B cell (primary cell): ENCODE data around the gene MYRIP. TPM values are rescaled to one million over a fixed set of nuclear protein-coding genes. Genes with fewer than 3 reads are reported as not detected.

Source experiments
- ATAC-seq: fragments of 200-7000 bp; cut with Tn5 transposase; one replicate; pipeline ENCODE4 v1.10.0; 2021; ENCODE audit warnings: low read depth, mild to moderate bottlenecking, moderate number of reproducible peaks, moderate library complexity
- CTCF ChIA-PET: fragments of 350-600 bp; sonication (Branson Sonifier 250); formaldehyde crosslinking; loops from one replicate; lab custom pipeline; 2021; ENCODE audit warnings: antibody characterized with exemption, inconsistent platforms; lab: Charles Lee
- POLR2A ChIA-PET: fragments of 350-600 bp; sonication (Branson Sonifier 250); formaldehyde crosslinking; loops from one replicate; lab custom pipeline; 2021; ENCODE audit warnings: antibody characterized with exemption; lab: Charles Lee
- DNase-seq: peaks from one replicate; pipeline ENCODE4 v3.0.0; 2013
- H2AFZ ChIP-seq: 2 replicates; pipeline ENCODE4 v1.6.1; 2012; ENCODE audit warnings: mild to moderate bottlenecking, low read depth, low read length; ENCODE audit not compliant: insufficient read depth, poor library complexity, severe bottlenecking
- H3K27ac ChIP-seq, 2 donors: 1 replicate in 1 of 2; 2 replicates in 1 of 2; pipeline ENCODE4 v1.5.1; 2012 to 2013; ENCODE audit warnings: low read length in 2 of 2, mild to moderate bottlenecking in 2 of 2, moderate library complexity in 1 of 2
- H3K27me3 ChIP-seq, 4 experiments: fragments of 200-600 bp in 1 of 4; sonication (generic) in 1 of 4; replicated peaks in 1 of 4; 1 replicate in 2 of 4; 2 replicates in 2 of 4; pipeline versions ENCODE4 v1.6.1 to v1.7.0; 2013 to 2016; ENCODE audit warnings: low read length in 3 of 4, mild to moderate bottlenecking in 2 of 4, mixed read lengths in 1 of 4, moderate library complexity in 1 of 4; ENCODE audit not compliant: insufficient read depth in 4 of 4, control insufficient read depth in 3 of 4; ENCODE audit errors: control extremely low read depth in 1 of 4
- H3K36me3 ChIP-seq, 2 experiments: replicated peaks in 1 of 2; 1 replicate in 1 of 2; 2 replicates in 1 of 2; pipeline versions ENCODE4 v1.6.1 to v1.7.1; 2013; ENCODE audit warnings: low read length in 1 of 2; ENCODE audit not compliant: insufficient read depth in 2 of 2, control insufficient read depth in 1 of 2; ENCODE audit errors: control extremely low read depth in 1 of 2, extremely low read depth in 1 of 2
- H3K4me1 ChIP-seq, 2 donors: fragments of 200-600 bp in 1 of 2; sonication (generic) in 1 of 2; 1 replicate in 1 of 2; 2 replicates in 1 of 2; pipeline versions ENCODE4 v1.5.1 to v1.6.1; 2013 to 2017; ENCODE audit warnings: low read length in 2 of 2; ENCODE audit not compliant: control insufficient read depth in 2 of 2, insufficient read depth in 2 of 2
- H3K4me2 ChIP-seq: replicated peaks from 2 replicates; pipeline ENCODE3; 2012; ENCODE audit warnings: mild to moderate bottlenecking, low read depth, low read length; ENCODE audit not compliant: poor library complexity, severe bottlenecking
- H3K4me3 ChIP-seq, 5 experiments: fragments of 200-600 bp in 1 of 5; sonication (generic) in 1 of 5; 1 replicate in 3 of 5; 2 replicates in 2 of 5; pipeline versions ENCODE4 v1.5.1 to v1.7.0; 2011 to 2016; ENCODE audit warnings: low read length in 4 of 5, mild to moderate bottlenecking in 4 of 5, low read depth in 2 of 5, control low read depth in 1 of 5, moderate library complexity in 1 of 5; ENCODE audit not compliant: insufficient read depth in 1 of 5; ENCODE audit errors: control extremely low read depth in 1 of 5, extremely low read depth in 1 of 5
- H3K79me2 ChIP-seq: fragments of 200-600 bp; sonication (generic); one replicate; pipeline ENCODE4 v1.6.0; 2016; ENCODE audit warnings: low read length; ENCODE audit not compliant: control insufficient read depth, insufficient read depth
- H3K9ac ChIP-seq: fragments of 200-600 bp; sonication (generic); 2 replicates; pipeline ENCODE4 v1.6.1; 2017; ENCODE audit warnings: mild to moderate bottlenecking, low read length, moderate library complexity
- H3K9me3 ChIP-seq, 3 donors: one replicate each; pipeline versions ENCODE4 v1.6.1 to v1.7.1; 2013; ENCODE audit warnings: low read length in 2 of 3; ENCODE audit not compliant: control insufficient read depth in 2 of 3, insufficient read depth in 1 of 3; ENCODE audit errors: control extremely low read depth in 1 of 3
- H4K20me1 ChIP-seq: 2 replicates; pipeline ENCODE4 v1.6.0; 2012; ENCODE audit warnings: mild to moderate bottlenecking, low read length; ENCODE audit not compliant: insufficient read depth, control insufficient read depth, poor library complexity, severe bottlenecking
- H3K27ac Mint-ChIP-seq: one replicate; pipeline ENCODE4 v1.8.0; 2021; ENCODE audit warnings: mixed read lengths
- H3K27me3 Mint-ChIP-seq: one replicate; pipeline ENCODE4 v1.8.0; 2021; ENCODE audit warnings: mixed read lengths
- H3K4me1 Mint-ChIP-seq: one replicate; pipeline ENCODE4 v1.8.0; 2021; ENCODE audit warnings: mixed read lengths
- H3K4me3 Mint-ChIP-seq: one replicate; pipeline ENCODE4 v1.8.0; 2021; ENCODE audit warnings: mixed read lengths
- H3K9me3 Mint-ChIP-seq: one replicate; pipeline ENCODE4 v1.8.0; 2022; ENCODE audit warnings: mixed read lengths; ENCODE audit not compliant: insufficient read depth
- EZH2 ChIP-seq: IDR thresholded peaks from 2 replicates; pipeline ENCODE4 v1.6.1; 2012; ENCODE audit warnings: borderline replicate concordance, low read depth, mild to moderate bottlenecking, moderate library complexity, low read length; ENCODE audit not compliant: insufficient read depth, poor library complexity, severe bottlenecking
- WGBS: methylation state at CpG from one replicate; pipeline ENCODE4 v1.1.5; 2013; ENCODE audit warnings: missing lambda C conversion rate; ENCODE audit not compliant: insufficient coverage; 5-methylcytosine and 5-hydroxymethylcytosine counted together
- intact Hi-C: fragments of 100-400 bp; cut with micrococcal nuclease; formaldehyde crosslinking; loops from one replicate; pipeline ENCODE4 v1.10.0; 2022
- polyA plus RNA-seq: library from polyadenylated mRNA; depleted of rRNA; stranded (reverse); fragments of >200 nt; gene quantifications from 2 replicates; pipeline ENCODE4 v1.2.3, GENCODE V29; 2012
- total RNA-seq, 2 donors: library from RNA; stranded (reverse); fragments of 120-200 nt in 1 of 2; gene quantifications; 1 replicate in 1 of 2; 2 replicates in 1 of 2; pipeline versions ENCODE4 v1.2.3 to v1.2.4, GENCODE V29; 2013 to 2022
- TF ChIP-seq, protein P1 (sequence below): fragments of 200-600 bp; IDR thresholded peaks from one replicate; pipeline ENCODE4 v1.8.0; 2022; ENCODE audit warnings: antibody characterized with exemption, mild to moderate bottlenecking

MYRIP gene
- total and polyA plus RNA-seq, 2 donors (not counting 1 experiment from before 2014, with no cell fraction given): 0.03 to 0.10 TPM

DNA sequence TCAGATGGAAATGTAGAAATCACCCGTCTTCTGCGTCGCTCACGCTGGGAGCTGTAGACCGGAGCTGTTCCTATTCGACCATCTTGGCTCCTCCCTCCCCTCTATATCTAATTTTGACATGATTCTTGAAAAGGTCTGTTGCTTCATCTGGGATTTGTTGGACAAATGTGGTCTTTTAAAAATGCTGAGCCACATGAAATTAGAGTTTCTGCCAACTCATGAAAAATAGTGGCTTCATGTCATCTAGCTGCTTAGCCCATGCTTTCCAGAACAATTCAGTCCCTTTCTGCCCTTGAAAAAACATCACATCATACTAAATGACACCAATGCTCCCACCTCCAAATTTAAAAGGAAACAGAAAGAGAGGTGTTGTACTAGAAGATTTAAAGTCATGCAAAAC, 351.5 kb downstream of the MYRIP start:
- 95% methylated on average over 4 of the region's 6 CpGs for WGBS
- Histone ChIP-seq H3K36me3 (no peaks in the 10 kb centered on the region), H3K9me3 (peaks cover 0 to 8% (median 0%) of the 10 kb centered on the region in 3 donors), H3K27ac (no peak overlapping the region), H3K4me2 (no peak overlapping the region), H3K79me2 (no peaks in the 10 kb centered on the region), H3K9ac (no peak overlapping the region), H3K27me3 (no peaks in the 10 kb centered on the region), H2AFZ (no peak overlapping the region), H4K20me1 (no peaks in the 10 kb centered on the region), H3K4me3 (no peak overlapping the region), H3K4me1 (no peaks in the 10 kb centered on the region)
- H3K4me3 Mint-ChIP-seq: no peak overlapping the region
- ChIA-PET CTCF (no interaction called here), POLR2A (no interaction called here)
- no peak for DNase-seq
- no peaks in the 10 kb centered on the region for H3K4me1 Mint-ChIP-seq
- no peak for ATAC-seq
- H3K27ac Mint-ChIP-seq: no peak overlapping the region
- peaks cover 17% of the 10 kb centered on the region for H3K27me3 Mint-ChIP-seq
- intact Hi-C loops: no loop called here
- TF ChIP-seq, protein P1, sequence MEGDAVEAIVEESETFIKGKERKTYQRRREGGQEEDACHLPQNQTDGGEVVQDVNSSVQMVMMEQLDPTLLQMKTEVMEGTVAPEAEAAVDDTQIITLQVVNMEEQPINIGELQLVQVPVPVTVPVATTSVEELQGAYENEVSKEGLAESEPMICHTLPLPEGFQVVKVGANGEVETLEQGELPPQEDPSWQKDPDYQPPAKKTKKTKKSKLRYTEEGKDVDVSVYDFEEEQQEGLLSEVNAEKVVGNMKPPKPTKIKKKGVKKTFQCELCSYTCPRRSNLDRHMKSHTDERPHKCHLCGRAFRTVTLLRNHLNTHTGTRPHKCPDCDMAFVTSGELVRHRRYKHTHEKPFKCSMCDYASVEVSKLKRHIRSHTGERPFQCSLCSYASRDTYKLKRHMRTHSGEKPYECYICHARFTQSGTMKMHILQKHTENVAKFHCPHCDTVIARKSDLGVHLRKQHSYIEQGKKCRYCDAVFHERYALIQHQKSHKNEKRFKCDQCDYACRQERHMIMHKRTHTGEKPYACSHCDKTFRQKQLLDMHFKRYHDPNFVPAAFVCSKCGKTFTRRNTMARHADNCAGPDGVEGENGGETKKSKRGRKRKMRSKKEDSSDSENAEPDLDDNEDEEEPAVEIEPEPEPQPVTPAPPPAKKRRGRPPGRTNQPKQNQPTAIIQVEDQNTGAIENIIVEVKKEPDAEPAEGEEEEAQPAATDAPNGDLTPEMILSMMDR: no peak
- no peak for TF ChIP-seq EZH2
- H3K9me3 Mint-ChIP-seq: no peaks in the 10 kb centered on the region

DNA sequence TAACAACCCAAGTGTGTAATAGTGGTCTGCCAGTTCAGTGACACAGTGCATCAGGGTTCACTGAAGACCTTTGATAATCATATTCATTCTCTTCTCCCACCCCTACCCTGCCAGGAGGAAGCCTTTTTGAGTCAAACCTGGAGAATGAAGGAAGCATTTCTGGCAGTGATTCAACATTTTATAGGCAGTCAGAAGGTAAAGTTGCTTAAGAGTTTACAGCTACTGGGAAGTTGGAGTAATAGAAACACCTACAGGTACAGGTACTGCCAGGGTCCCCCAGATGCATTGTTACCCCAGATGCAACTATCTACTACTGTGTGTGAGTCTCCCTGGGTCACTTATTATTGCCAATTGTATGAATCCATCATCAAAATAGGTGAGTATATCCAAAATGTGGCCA, 353.2 kb downstream of the MYRIP start:
- Histone ChIP-seq H3K27ac (no peak overlapping the region), H3K27me3 (no peaks in the 10 kb centered on the region), H3K36me3 (no peaks in the 10 kb centered on the region), H3K4me1 (no peaks in the 10 kb centered on the region), H3K4me3 (no peak overlapping the region), H3K9me3 (peaks cover 0 to 8% (median 0%) of the 10 kb centered on the region in 3 donors), H4K20me1 (no peaks in the 10 kb centered on the region), H3K4me2 (no peak overlapping the region), H2AFZ (no peak overlapping the region), H3K9ac (no peak overlapping the region), H3K79me2 (no peaks in the 10 kb centered on the region)
- ChIA-PET CTCF (no interaction called here), POLR2A (no interaction called here)
- no peak overlapping the region for H3K27ac Mint-ChIP-seq
- no peaks in the 10 kb centered on the region for H3K9me3 Mint-ChIP-seq
- TF ChIP-seq, protein P1: no peak
- peaks cover 17% of the 10 kb centered on the region for H3K27me3 Mint-ChIP-seq
- no peaks in the 10 kb centered on the region for H3K4me1 Mint-ChIP-seq
- no peak overlapping the region for H3K4me3 Mint-ChIP-seq
- ATAC-seq (no peak), DNase-seq (no peak)
- intact Hi-C loops: no loop called here
